SK-N-SH (cell line): Measurements from ENCODE around the gene FBXO45.

Source experiments
- EP300 ChIP-seq, 2 experiments: IDR thresholded peaks; 2 replicates each; pipeline versions ENCODE4 v1.4.0 to v1.6.1; 2012; ENCODE audit warnings: borderline replicate concordance in 1 of 2, low read depth in 1 of 2, low read length in 1 of 2
- JUND ChIP-seq: IDR thresholded peaks from 2 replicates; pipeline ENCODE4 v1.4.0; 2012
- MAX ChIP-seq: IDR thresholded peaks from 2 replicates; pipeline ENCODE4 v1.4.0; 2012; ENCODE audit warnings: low read depth
- POLR2AphosphoS5 ChIP-seq: IDR thresholded peaks from 2 replicates; pipeline ENCODE4 v1.6.1; 2012; ENCODE audit warnings: low read depth, low read length
- RAD21 ChIP-seq: IDR thresholded peaks from 2 replicates; pipeline ENCODE4 v1.6.1; 2012; ENCODE audit warnings: mild to moderate bottlenecking, low read length
- SIN3A ChIP-seq: IDR thresholded peaks from 2 replicates; pipeline ENCODE4 v1.6.1; 2012; ENCODE audit warnings: low read depth, mild to moderate bottlenecking, low read length, moderate library complexity, borderline replicate concordance
- TAF1 ChIP-seq: IDR thresholded peaks from 2 replicates; pipeline ENCODE4 v1.6.1; 2012; ENCODE audit warnings: low read depth, mild to moderate bottlenecking, low read length, moderate library complexity, borderline replicate concordance
- TEAD4 ChIP-seq: IDR thresholded peaks from 2 replicates; pipeline ENCODE4 v1.4.0; 2012; ENCODE audit warnings: mild to moderate bottlenecking, borderline replicate concordance; ENCODE audit not compliant: insufficient read depth
- TF ChIP-seq, protein P1 (sequence below): fragments of 150-350 bp; IDR thresholded peaks from 2 replicates; pipeline ENCODE4 v1.6.1; 2017; ENCODE audit warnings: antibody characterized with exemption, low read length, low read depth, borderline replicate concordance
- TF ChIP-seq, protein P2 (sequence below): fragments of 200-600 bp; sonication (generic); IDR thresholded peaks from 2 replicates; pipeline ENCODE4 v1.6.1; 2017; ENCODE audit warnings: antibody characterized with exemption, mild to moderate bottlenecking, moderate library complexity

DNA sequence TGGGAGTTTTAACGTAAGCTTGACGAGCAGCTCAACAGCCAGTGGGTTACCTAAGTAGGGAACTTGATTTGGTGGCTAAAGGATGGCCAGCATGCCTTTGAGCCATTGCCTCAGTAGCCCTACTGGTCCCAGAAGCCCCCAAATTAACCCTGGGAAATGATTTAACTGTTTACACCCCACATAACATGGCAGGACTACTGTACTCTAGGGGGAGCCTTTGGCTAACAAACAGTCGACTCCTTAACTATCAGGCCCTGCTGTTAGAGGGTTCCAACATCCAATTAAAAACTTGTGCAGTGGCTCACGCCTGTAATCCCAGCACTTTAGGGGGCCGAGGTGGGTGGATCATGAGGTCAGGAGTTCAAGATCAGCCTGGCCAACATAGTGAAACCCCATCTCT is 43.9 kb upstream of the FBXO45 start:
- TF ChIP-seq TEAD4 (no peak), POLR2AphosphoS5 (no peak), RAD21 (peak; percentile 28; the same call in 1 of the 2 replicates), MAX (no peak), EP300 (IDR thresholded peaks at IDR 0.05; ENCODE audit: borderline replicate concordance in 1 of 2, low read depth in 1 of 2, low read length in 1 of 2) (no peak), SIN3A (no peak), JUND (no peak), TAF1 (no peak)
- TF ChIP-seq, protein P1, sequence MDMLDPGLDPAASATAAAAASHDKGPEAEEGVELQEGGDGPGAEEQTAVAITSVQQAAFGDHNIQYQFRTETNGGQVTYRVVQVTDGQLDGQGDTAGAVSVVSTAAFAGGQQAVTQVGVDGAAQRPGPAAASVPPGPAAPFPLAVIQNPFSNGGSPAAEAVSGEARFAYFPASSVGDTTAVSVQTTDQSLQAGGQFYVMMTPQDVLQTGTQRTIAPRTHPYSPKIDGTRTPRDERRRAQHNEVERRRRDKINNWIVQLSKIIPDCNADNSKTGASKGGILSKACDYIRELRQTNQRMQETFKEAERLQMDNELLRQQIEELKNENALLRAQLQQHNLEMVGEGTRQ, result no peak
- TF ChIP-seq, protein P2, sequence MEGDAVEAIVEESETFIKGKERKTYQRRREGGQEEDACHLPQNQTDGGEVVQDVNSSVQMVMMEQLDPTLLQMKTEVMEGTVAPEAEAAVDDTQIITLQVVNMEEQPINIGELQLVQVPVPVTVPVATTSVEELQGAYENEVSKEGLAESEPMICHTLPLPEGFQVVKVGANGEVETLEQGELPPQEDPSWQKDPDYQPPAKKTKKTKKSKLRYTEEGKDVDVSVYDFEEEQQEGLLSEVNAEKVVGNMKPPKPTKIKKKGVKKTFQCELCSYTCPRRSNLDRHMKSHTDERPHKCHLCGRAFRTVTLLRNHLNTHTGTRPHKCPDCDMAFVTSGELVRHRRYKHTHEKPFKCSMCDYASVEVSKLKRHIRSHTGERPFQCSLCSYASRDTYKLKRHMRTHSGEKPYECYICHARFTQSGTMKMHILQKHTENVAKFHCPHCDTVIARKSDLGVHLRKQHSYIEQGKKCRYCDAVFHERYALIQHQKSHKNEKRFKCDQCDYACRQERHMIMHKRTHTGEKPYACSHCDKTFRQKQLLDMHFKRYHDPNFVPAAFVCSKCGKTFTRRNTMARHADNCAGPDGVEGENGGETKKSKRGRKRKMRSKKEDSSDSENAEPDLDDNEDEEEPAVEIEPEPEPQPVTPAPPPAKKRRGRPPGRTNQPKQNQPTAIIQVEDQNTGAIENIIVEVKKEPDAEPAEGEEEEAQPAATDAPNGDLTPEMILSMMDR, result peak; percentile 30
